Measurements from ENCODE around the gene APEH.

The APEH gene

DNA sequence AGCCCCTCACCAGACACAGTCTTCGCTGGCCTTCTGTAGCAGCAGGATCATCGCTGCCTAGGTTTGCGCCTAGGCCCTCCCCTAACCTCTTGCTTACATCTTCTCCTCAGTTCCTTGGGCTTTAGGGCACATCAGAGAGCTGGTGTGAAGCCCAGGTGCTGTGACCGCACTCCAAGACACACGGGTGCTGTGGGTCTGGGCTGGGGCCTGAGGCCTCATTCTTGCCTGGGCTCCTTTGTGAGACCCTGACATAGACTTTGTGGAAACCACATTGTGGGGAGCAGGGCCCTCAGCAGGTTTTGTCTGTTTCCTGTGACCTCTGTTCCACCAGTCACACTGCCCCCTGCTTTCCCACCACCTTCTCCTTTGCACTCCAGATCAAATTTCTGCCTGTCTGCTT, 37.3 kb downstream of the APEH start (continued):
- TF ChIP-seq, protein P1, sequence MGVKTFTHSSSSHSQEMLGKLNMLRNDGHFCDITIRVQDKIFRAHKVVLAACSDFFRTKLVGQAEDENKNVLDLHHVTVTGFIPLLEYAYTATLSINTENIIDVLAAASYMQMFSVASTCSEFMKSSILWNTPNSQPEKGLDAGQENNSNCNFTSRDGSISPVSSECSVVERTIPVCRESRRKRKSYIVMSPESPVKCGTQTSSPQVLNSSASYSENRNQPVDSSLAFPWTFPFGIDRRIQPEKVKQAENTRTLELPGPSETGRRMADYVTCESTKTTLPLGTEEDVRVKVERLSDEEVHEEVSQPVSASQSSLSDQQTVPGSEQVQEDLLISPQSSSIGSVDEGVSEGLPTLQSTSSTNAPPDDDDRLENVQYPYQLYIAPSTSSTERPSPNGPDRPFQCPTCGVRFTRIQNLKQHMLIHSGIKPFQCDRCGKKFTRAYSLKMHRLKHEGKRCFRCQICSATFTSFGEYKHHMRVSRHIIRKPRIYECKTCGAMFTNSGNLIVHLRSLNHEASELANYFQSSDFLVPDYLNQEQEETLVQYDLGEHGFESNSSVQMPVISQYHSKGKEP (tag by site-specific recombination; IDR thresholded peaks at IDR 0.05) = no peak

DNA sequence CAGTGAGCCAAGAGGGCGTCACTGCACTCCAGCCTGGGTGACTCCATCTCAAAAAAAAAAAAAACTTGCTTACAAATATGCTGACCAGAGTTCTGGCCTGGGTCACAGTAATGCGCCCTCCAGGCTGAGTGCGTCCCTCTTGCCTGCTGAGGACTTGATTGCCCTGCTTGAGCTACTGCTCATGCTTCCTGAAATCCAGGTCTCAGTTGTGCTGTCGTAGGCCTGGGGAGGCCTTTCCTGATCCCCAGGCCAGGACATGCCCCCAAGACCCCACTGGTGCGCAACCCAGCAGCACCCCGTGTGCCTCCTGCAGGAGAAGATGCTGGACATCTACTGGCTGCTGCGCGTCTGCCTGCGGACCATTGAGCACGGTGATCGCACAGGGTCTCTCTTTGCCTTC, 38.0 kb downstream of the APEH start:
- ChIA-PET POLR2A (no interaction called here), CTCF (interaction anchor here (1.1 kb wide), 1 partner anchor 10 kb away, joined by 3 read pairs; no protein-coding TSS in a partner anchor)
- H3K27ac ChIP-seq (ENCODE audit: extremely low read depth, low read depth, low read length) = no peak overlapping the region
- H3K9me3 ChIP-seq (ENCODE audit: control insufficient read depth, insufficient read depth, low read depth, low read length) = no peaks in the 10 kb centered on the region
- H3K4me3 ChIP-seq (ENCODE audit: low read depth, low read length) = no peak overlapping the region
- TF ChIP-seq ZNF707 (tag by site-specific recombination; IDR thresholded peaks at IDR 0.05) (no peak), ZNF37A (tag by site-specific recombination; IDR thresholded peaks at IDR 0.05) (no peak), ZNF350 (tag by site-specific recombination; IDR thresholded peaks at IDR 0.05) (no peak), YY2 (tag by site-specific recombination; IDR thresholded peaks at IDR 0.05) (no peak), ZNF138 (tag by site-specific recombination; IDR thresholded peaks at IDR 0.05; ENCODE audit: borderline replicate concordance) (no peak), KLF7 (tag by site-specific recombination; IDR thresholded peaks at IDR 0.05; ENCODE audit: borderline replicate concordance) (no peak), ZNF324 (tag by site-specific recombination; IDR thresholded peaks at IDR 0.05) (no peak), ZNF624 (tag by site-specific recombination; IDR thresholded peaks at IDR 0.05) (no peak), ZNF514 (tag by site-specific recombination; IDR thresholded peaks at IDR 0.05) (no peak)
- peaks cover 0 to 54% of the 10 kb centered on the region in 2 experiments; a peak in 2 of 3 replicates for H3K36me3 ChIP-seq (ENCODE audit: control insufficient read depth in 2 of 2, insufficient read depth in 1 of 2, low read length in 2 of 2)
- H3K4me1 ChIP-seq (ENCODE audit: control insufficient read depth, insufficient read depth, low read length) = no peaks in the 10 kb centered on the region

DNA sequence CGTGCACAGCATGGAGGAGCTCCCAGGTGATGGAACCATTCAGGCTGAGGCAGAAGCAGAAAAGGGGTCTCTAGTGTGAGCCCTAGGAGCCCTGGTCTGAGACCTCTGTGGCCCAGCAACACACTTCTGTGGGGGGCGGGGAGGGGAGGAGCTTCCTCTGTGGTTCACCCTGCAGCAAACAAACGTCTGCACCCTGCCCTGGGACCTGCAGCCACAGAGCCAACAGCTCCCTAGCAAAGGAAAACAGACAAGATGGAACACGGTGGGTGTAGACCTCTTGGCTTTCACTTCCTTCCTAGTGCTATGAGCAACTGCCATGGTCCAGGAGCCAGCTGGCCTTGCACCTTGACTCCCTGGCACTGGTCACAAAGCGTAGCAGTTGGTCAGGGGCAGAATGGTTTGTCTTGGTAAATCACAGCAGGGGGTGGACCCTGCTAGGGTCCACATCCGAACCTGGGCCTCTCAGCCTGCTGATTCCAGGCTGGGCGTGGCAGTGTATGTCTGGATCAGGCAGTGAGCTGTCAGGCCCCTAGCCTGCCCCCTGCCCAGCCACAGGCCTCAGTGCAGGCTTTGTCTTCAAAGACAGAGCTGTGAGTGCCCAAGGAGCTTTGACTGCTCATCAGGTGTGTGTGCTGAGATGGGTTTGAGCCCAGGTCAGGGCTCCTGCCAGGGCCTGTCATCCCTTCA, 38.6 kb downstream of the APEH start:
- no peaks in the 10 kb centered on the region for H3K9me3 ChIP-seq (ENCODE audit: control insufficient read depth, insufficient read depth, low read depth, low read length)
- ChIA-PET CTCF (interaction anchor here (1.1 kb wide), 1 partner anchor 10 kb away, joined by 3 read pairs; no protein-coding TSS in a partner anchor), POLR2A (no interaction called here)
- TF ChIP-seq ZNF548 (tag by site-specific recombination; IDR thresholded peaks at IDR 0.05) (no peak), ZNF626 (tag by site-specific recombination; IDR thresholded peaks at IDR 0.05) (no peak)
- no peaks in the 10 kb centered on the region for H3K4me1 ChIP-seq (ENCODE audit: control insufficient read depth, insufficient read depth, low read length)
- no peak overlapping the region for H3K27ac ChIP-seq (ENCODE audit: extremely low read depth, low read depth, low read length)
- H3K36me3 ChIP-seq (ENCODE audit: control insufficient read depth in 2 of 2, insufficient read depth in 1 of 2, low read length in 2 of 2) = peaks cover 0 to 56% of the 10 kb centered on the region in 2 experiments; a peak in 2 of 3 replicates
- no peak overlapping the region for H3K4me3 ChIP-seq (ENCODE audit: low read depth, low read length)

DNA sequence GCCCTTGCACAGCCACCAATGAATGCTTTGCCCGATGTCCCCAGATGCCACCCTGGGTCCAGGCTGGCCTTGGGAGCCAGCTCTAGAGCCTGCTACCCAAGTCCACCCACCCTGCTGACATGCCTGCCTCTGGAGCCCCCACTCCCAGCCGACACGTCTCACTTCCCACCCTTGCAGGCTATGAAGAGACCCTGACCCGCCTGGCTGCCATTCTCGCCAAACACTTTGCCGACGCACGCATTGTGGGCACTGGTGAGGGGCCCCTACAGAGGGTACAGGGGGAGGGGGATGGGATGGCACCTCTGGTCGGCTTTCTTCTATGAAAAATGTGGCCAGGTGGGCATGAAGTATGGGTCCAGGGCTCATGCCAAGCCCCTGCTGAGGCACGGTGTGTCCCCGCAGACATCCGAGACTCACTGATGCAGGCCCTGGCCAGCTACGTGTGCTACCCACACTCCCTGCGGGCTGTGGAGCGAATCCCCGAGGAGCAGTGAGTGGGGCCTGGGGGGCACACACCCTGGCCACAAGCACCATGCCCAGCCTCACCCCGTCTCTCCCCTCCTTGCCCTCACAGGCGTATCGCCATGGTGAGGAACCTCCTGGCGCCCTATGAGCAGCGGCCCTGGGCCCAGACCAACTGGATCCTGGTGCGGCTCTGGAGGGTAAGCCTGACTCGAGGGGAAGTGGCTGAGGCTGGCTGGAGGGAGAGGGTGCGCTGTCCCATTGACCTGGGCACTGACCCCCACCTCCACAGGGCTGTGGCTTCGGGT, 39.4 kb downstream of the APEH start:
- ChIA-PET POLR2A (no interaction called here), CTCF (no interaction called here)
- no peaks in the 10 kb centered on the region for H3K4me1 ChIP-seq (ENCODE audit: control insufficient read depth, insufficient read depth, low read length)
- H3K9me3 ChIP-seq (ENCODE audit: control insufficient read depth, insufficient read depth, low read depth, low read length) = no peaks in the 10 kb centered on the region
- no peak overlapping the region for H3K4me3 ChIP-seq (ENCODE audit: low read depth, low read length)
- TF ChIP-seq, protein P2, sequence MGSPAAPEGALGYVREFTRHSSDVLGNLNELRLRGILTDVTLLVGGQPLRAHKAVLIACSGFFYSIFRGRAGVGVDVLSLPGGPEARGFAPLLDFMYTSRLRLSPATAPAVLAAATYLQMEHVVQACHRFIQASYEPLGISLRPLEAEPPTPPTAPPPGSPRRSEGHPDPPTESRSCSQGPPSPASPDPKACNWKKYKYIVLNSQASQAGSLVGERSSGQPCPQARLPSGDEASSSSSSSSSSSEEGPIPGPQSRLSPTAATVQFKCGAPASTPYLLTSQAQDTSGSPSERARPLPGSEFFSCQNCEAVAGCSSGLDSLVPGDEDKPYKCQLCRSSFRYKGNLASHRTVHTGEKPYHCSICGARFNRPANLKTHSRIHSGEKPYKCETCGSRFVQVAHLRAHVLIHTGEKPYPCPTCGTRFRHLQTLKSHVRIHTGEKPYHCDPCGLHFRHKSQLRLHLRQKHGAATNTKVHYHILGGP (tag by site-specific recombination; IDR thresholded peaks at IDR 0.05) = no peak
- TF ChIP-seq ZNF16 (tag by site-specific recombination; IDR thresholded peaks at IDR 0.05; ENCODE audit: low read depth) = no peak
- no peak for TF ChIP-seq SCRT2 (tag by site-specific recombination; IDR thresholded peaks at IDR 0.05)
- TF ChIP-seq ZNF830 (tag by site-specific recombination; IDR thresholded peaks at IDR 0.05; ENCODE audit: low read depth) = no peak
- TF ChIP-seq ZNF302 (tag by site-specific recombination; IDR thresholded peaks at IDR 0.05; ENCODE audit: low read depth) = no peak
- TF ChIP-seq, protein P3, sequence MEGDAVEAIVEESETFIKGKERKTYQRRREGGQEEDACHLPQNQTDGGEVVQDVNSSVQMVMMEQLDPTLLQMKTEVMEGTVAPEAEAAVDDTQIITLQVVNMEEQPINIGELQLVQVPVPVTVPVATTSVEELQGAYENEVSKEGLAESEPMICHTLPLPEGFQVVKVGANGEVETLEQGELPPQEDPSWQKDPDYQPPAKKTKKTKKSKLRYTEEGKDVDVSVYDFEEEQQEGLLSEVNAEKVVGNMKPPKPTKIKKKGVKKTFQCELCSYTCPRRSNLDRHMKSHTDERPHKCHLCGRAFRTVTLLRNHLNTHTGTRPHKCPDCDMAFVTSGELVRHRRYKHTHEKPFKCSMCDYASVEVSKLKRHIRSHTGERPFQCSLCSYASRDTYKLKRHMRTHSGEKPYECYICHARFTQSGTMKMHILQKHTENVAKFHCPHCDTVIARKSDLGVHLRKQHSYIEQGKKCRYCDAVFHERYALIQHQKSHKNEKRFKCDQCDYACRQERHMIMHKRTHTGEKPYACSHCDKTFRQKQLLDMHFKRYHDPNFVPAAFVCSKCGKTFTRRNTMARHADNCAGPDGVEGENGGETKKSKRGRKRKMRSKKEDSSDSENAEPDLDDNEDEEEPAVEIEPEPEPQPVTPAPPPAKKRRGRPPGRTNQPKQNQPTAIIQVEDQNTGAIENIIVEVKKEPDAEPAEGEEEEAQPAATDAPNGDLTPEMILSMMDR (tag by site-specific recombination; IDR thresholded peaks at IDR 0.05) = no peak
- H3K27ac ChIP-seq (ENCODE audit: extremely low read depth, low read depth, low read length) = no peak overlapping the region
- H3K36me3 ChIP-seq (ENCODE audit: control insufficient read depth in 2 of 2, insufficient read depth in 1 of 2, low read length in 2 of 2) = peaks cover 0 to 58% of the 10 kb centered on the region in 2 experiments; a peak in 2 of 3 replicates
